Measurements from ENCODE around the gene COPS6. TPM values are rescaled to one million over a fixed set of nuclear protein-coding genes. Genes with fewer than 3 reads are reported as not detected.
A peak's percentile ranks its signal among the peaks of the same experiment; 100 is the strongest.

The COPS6 gene
- total and polyA plus RNA-seq, 5 donors = 112 to 131 (median 119) TPM

- ATAC-seq = no peak
- Histone ChIP-seq H3K4me3 (ENCODE audit: low read length) (no peak overlapping the region), H3K27ac (ENCODE audit: low read length) (no peak overlapping the region), H3K9me3 (ENCODE audit: control insufficient read depth, low read length) (no peaks in the 10 kb centered on the region), H3K4me1 (ENCODE audit: control insufficient read depth, insufficient read depth, low read length) (no peaks in the 10 kb centered on the region), H3K27me3 (ENCODE audit: control insufficient read depth, insufficient read depth) (no peaks in the 10 kb centered on the region)
- no peak for DNase-seq
- 81% methylated on average over 11 of the region's 11 CpGs for whole genome bisulfite sequencing
- intact Hi-C loops (cut with DNase I) = no loop called here
Observed at GRCh38 chr7:100061518-100062193, 27.1 kb upstream of the COPS6 start.

- no peak overlapping the region for H3K27ac ChIP-seq (ENCODE audit: low read length)
- H3K9me3 ChIP-seq (ENCODE audit: control insufficient read depth, low read length) = no peaks in the 10 kb centered on the region
- H3K27me3 ChIP-seq (ENCODE audit: control insufficient read depth, insufficient read depth) = no peaks in the 10 kb centered on the region
- ATAC-seq = no peak
- WGBS = 85% methylated on average over 4 of the region's 4 CpGs
- H3K4me3 ChIP-seq (ENCODE audit: low read length) = no peak overlapping the region
- no peaks in the 10 kb centered on the region for H3K4me1 ChIP-seq (ENCODE audit: control insufficient read depth, insufficient read depth, low read length)
- intact Hi-C loops (cut with DNase I) = no loop called here
- no peak for DNase-seq
Observed at GRCh38 chr7:100063376-100063775, 25.4 kb upstream of the COPS6 start.

- no peak for ATAC-seq
- intact Hi-C loops (cut with DNase I) = no loop called here
- WGBS = 68% methylated on average over 9 of the region's 9 CpGs
- H3K9me3 ChIP-seq (ENCODE audit: control insufficient read depth, low read length) = no peaks in the 10 kb centered on the region
- H3K27ac ChIP-seq (ENCODE audit: low read length) = no peak overlapping the region
- H3K27me3 ChIP-seq (ENCODE audit: control insufficient read depth, insufficient read depth) = no peaks in the 10 kb centered on the region
- H3K4me1 ChIP-seq (ENCODE audit: control insufficient read depth, insufficient read depth, low read length) = no peaks in the 10 kb centered on the region
- no peak for DNase-seq
- no peak overlapping the region for H3K4me3 ChIP-seq (ENCODE audit: low read length)
Observed at GRCh38 chr7:100064162-100064561, 24.6 kb upstream of the COPS6 start.

GRCh38 chr7:100065452-100066186, 23.1 kb upstream of the COPS6 start:
- Histone ChIP-seq H3K9me3 (ENCODE audit: control insufficient read depth, low read length) (peaks cover under 1% of the 10 kb centered on the region), H3K4me1 (ENCODE audit: control insufficient read depth, insufficient read depth, low read length) (no peaks in the 10 kb centered on the region), H3K4me3 (ENCODE audit: low read length) (no peak overlapping the region), H3K27me3 (ENCODE audit: control insufficient read depth, insufficient read depth) (no peaks in the 10 kb centered on the region), H3K27ac (ENCODE audit: low read length) (peak overlapping the region; percentile 1)
- intact Hi-C loops (cut with DNase I) = no loop called here
- WGBS = 40% methylated on average over 8 of the region's 8 CpGs
- no peak for DNase-seq
- ATAC-seq = peak; percentile 80 to 89

GRCh38 chr7:100066953-100067352, 21.8 kb upstream of the COPS6 start:
- intact Hi-C loops (cut with DNase I) = no loop called here
- WGBS = 74% methylated on average over 7 of the region's 7 CpGs
- Histone ChIP-seq H3K27me3 (ENCODE audit: control insufficient read depth, insufficient read depth) (no peaks in the 10 kb centered on the region), H3K9me3 (ENCODE audit: control insufficient read depth, low read length) (peaks cover 13% of the 10 kb centered on the region), H3K4me1 (ENCODE audit: control insufficient read depth, insufficient read depth, low read length) (no peaks in the 10 kb centered on the region), H3K27ac (ENCODE audit: low read length) (no peak overlapping the region), H3K4me3 (ENCODE audit: low read length) (no peak overlapping the region)
- DNase-seq = no peak
- no peak for ATAC-seq

- DNase-seq = no peak
- H3K27ac ChIP-seq (ENCODE audit: low read length) = no peak overlapping the region
- no peak for ATAC-seq
- H3K27me3 ChIP-seq (ENCODE audit: control insufficient read depth, insufficient read depth) = no peaks in the 10 kb centered on the region
- peaks cover 19% of the 10 kb centered on the region for H3K9me3 ChIP-seq (ENCODE audit: control insufficient read depth, low read length)
- H3K4me1 ChIP-seq (ENCODE audit: control insufficient read depth, insufficient read depth, low read length) = no peaks in the 10 kb centered on the region
- WGBS = 96% methylated on average over 5 of the region's 5 CpGs
- H3K4me3 ChIP-seq (ENCODE audit: low read length) = no peak overlapping the region
- intact Hi-C loops (cut with DNase I) = no loop called here
Observed at GRCh38 chr7:100069991-100070390, 18.8 kb upstream of the COPS6 start.

- intact Hi-C loops (cut with DNase I) = no loop called here
- ATAC-seq = no peak
- Histone ChIP-seq H3K27ac (ENCODE audit: low read length) (no peak overlapping the region), H3K9me3 (ENCODE audit: control insufficient read depth, low read length) (peaks cover 19% of the 10 kb centered on the region), H3K4me3 (ENCODE audit: low read length) (no peak overlapping the region), H3K4me1 (ENCODE audit: control insufficient read depth, insufficient read depth, low read length) (no peaks in the 10 kb centered on the region), H3K27me3 (ENCODE audit: control insufficient read depth, insufficient read depth) (no peaks in the 10 kb centered on the region)
- 98% methylated on average over 11 of the region's 11 CpGs for WGBS
- DNase-seq = no peak
Observed at GRCh38 chr7:100071018-100071723, 17.6 kb upstream of the COPS6 start.

- 97% methylated on average over 10 of the region's 10 CpGs for WGBS
- DNase-seq (no peak), ATAC-seq (no peak)
- Histone ChIP-seq H3K4me3 (ENCODE audit: low read length) (no peak overlapping the region), H3K27me3 (ENCODE audit: control insufficient read depth, insufficient read depth) (no peaks in the 10 kb centered on the region), H3K27ac (ENCODE audit: low read length) (no peak overlapping the region), H3K4me1 (ENCODE audit: control insufficient read depth, insufficient read depth, low read length) (no peaks in the 10 kb centered on the region), H3K9me3 (ENCODE audit: control insufficient read depth, low read length) (peaks cover 19% of the 10 kb centered on the region)
- intact Hi-C loops (cut with DNase I) = no loop called here
Observed at GRCh38 chr7:100072462-100072861, 16.3 kb upstream of the COPS6 start.

- H3K4me3 ChIP-seq (ENCODE audit: low read length) = no peak overlapping the region
- no peak overlapping the region for H3K27ac ChIP-seq (ENCODE audit: low read length)
- H3K9me3 ChIP-seq (ENCODE audit: control insufficient read depth, low read length) = peaks cover 19% of the 10 kb centered on the region
- DNase-seq (no peak), ATAC-seq (no peak)
- 95% methylated on average over 7 of the region's 7 CpGs for WGBS
- intact Hi-C loops (cut with DNase I) = no loop called here
- no peaks in the 10 kb centered on the region for H3K4me1 ChIP-seq (ENCODE audit: control insufficient read depth, insufficient read depth, low read length)
- H3K27me3 ChIP-seq (ENCODE audit: control insufficient read depth, insufficient read depth) = no peaks in the 10 kb centered on the region
Observed at GRCh38 chr7:100074841-100075240, 13.9 kb upstream of the COPS6 start.

- Histone ChIP-seq H3K4me3 (ENCODE audit: low read length) (no peak overlapping the region), H3K27ac (ENCODE audit: low read length) (no peak overlapping the region), H3K4me1 (ENCODE audit: control insufficient read depth, insufficient read depth, low read length) (peaks cover 3% of the 10 kb centered on the region), H3K9me3 (ENCODE audit: control insufficient read depth, low read length) (peaks cover 19% of the 10 kb centered on the region), H3K27me3 (ENCODE audit: control insufficient read depth, insufficient read depth) (no peaks in the 10 kb centered on the region)
- DNase-seq (no peak), ATAC-seq (no peak)
- intact Hi-C loops (cut with DNase I) = no loop called here
- WGBS = 94% methylated on average over 6 of the region's 6 CpGs
Observed at GRCh38 chr7:100075418-100075817, 13.4 kb upstream of the COPS6 start.

- Histone ChIP-seq H3K27me3 (ENCODE audit: control insufficient read depth, insufficient read depth) (no peaks in the 10 kb centered on the region), H3K27ac (ENCODE audit: low read length) (no peak overlapping the region), H3K9me3 (ENCODE audit: control insufficient read depth, low read length) (peaks cover 4% of the 10 kb centered on the region), H3K4me3 (ENCODE audit: low read length) (no peak overlapping the region), H3K4me1 (ENCODE audit: control insufficient read depth, insufficient read depth, low read length) (peaks cover 3% of the 10 kb centered on the region)
- DNase-seq (no peak), ATAC-seq (no peak)
- WGBS = 92% methylated on average over 4 of the region's 4 CpGs
- intact Hi-C loops (cut with DNase I) = no loop called here
Observed at GRCh38 chr7:100077205-100077604, 11.6 kb upstream of the COPS6 start.
